HG02884 (cell line): ENCODE data around the gene ZNF286A.
"Not testable (repeated sequence)": the region's sequence is repeated elsewhere in the genome, so short reads cannot be mapped to it uniquely, and the experiment has no call there.

Source experiments
- ATAC-seq: cut with Tn5 transposase; IDR thresholded peaks from one replicate; pipeline ENCODE4 v1.9.1; 2021; ENCODE audit warnings: mild to moderate bottlenecking, moderate library complexity; ENCODE audit not compliant: unreplicated experiment

ZNF286A gene

DNA sequence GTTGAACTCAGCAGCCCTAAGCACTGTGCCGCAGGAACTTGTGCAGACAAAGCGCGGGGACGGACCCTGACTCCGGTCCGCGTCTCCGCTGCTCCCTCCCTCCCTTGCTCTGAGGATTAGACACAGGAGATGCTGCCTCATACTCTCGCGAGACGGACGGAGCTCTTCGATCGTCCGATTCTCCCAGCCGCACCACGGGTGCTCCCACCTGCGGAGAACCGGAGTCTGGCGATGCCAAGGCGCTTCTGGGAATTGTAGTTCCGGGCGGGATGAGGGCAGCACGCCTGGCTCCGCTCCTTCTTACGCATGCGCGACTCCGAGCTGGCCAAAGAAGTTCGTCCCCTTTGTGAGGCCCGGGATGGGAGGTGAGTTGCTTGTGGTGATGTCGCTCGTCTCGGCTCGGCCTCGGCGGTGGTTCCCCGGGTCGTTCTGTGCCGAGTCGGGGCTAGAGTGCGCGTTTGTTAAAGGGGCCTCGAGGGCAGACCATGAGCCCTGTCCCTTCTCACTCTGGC is at the start of gene ZNF286A:
Gene ZNF286A, plus strand, starts transcription at position 340 of the 512 bp plus-strand sequence. CDS start 578 bp downstream, outside the sequence.
- peak; percentile 96 for ATAC-seq

DNA sequence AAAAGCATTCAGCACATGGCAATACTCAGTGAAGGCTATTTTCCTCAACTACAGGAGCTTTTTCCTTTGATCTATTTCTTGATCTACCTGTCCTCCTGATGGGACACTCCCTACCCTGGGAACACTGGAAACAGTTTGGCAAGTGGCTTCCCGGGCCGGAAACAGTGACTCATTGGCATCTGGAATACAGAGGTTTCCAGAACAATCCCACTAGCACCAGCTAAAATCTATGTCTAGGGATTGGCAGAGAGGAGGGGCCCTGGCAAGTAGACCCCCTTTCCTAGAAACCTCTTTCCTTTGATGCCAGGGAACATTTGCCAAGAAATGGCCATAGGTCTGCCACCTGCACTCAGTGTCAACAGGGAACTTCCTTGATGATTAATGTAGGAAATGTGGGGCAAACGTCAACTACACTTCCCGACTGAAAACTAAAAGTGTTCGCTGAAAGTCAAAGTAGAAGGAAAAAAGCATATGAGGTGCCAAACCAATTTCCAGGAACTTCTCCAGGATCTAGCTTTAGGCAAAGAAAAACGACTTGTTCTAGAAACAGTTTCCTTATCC is 49.6 kb upstream of the ZNF286A start:
- no peak for ATAC-seq

DNA sequence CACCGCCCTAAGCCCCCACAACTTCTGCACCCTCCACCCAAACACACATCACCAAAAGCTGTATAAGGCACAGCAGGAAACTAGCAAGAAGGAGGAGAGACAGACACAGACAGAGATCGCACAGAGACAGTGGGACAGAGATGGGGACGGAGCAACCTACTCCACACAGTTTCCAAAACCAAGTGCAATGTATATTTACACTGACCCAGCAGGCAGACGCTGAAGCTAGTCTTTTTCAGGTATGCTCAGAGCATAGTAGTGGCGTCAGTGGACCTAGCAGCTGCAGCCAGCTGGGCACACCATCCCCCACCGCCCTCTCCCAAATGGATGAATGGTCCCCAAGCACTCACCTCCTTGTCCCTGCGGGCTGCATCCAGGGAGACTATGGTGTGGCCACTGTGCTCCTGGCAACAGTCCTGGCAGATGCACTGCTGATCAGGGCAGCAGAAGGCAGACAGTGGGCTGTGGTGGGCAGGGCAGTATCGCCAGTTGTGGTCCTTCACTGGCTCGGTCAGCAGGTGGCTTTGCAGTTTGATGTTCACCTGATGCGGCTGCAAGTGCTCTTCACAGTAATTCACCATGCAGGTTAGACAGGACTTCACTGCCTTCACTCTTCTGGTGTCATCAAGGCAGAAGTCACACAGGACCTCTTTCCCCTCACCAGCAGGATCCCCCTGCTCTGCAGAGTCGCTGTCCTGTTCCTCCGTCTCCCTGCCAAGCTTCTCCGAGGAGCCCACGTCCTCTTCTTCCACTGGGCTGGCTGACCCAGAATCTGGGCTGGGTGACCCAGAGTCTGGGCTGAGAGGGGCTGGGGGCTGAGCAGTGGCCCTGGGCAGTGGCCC is 48.6 kb upstream of the ZNF286A start:
- ATAC-seq = no peak

GRCh38 chr17:15651583-15652110 is 47.9 kb upstream of the ZNF286A start:
- peak; percentile 87 for ATAC-seq

GRCh38 chr17:15652960-15653359 is 46.6 kb upstream of the ZNF286A start:
- ATAC-seq = no peak

GRCh38 chr17:15654401-15654800 is 45.2 kb upstream of the ZNF286A start:
- ATAC-seq = not testable (repeated sequence)

DNA sequence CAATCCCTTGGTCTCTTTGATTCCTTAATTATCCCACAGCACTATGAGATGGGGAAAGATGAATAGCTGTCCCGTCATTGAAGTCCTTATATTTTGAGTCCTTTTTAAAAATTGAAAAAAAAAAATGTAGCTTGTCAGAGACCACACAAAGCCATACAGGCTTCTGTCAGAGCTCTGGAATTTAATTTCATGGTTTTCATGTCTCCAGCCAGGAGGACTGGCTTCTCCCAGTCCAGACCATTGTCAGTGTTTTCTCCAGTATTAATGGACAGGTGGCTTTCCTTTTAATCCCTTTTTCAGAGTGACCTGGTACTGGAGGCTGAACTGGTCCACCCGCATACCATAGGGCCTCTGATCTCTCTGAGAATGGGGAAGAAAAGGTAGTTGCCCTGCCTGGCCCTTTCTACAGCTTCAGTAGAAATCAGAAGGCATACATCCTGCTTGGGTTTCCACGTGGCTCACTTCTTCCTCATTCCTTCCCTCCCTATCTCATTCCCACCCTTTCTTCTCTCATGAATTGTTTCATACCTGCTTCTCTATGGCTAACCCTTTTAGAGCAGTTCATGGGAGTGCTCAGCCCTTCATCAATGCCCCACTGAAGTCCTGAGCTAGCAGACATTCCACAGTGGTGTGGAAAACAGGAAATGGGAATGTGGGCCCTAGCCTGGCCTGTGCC is 44.5 kb upstream of the ZNF286A start:
- ATAC-seq = no peak

DNA sequence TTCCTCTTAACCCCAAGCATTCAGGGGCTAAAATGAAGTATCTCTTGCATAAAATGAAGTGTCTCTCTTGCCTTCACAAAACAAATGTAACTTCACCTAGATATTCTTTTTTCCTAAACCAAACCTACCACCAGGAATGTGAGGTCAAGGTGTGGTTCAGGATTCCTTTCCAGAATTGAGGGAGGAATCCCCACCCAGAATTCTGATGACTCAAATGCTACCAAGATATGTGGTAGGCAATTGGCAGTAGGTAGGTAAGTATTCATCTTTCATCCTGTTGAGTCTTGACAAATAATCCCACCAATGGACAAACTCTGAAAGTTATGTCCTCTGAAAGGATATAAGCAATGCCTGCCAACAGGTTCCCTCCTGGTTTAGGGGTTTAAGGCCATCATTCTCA is 41.7 kb upstream of the ZNF286A start:
- ATAC-seq = no peak

DNA sequence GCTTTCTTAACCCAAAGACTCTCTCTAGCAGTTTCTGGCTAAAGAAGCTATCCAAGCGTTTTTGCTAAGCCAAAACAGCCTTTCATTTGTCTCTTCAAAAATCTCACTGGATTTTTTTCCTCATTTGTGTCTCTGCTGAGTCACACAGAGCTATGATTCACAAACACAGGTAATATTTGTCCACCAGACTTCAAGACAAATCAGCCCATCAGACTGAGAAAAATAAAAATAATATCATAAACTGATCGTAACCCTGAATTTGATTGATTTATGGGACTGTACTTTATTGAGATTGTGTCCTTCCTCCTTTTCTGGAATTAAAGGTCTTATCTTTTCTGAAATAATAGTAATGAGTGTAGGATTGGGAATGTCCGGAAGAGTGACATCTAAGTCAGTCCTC is 41.3 kb upstream of the ZNF286A start:
- no peak for ATAC-seq

DNA sequence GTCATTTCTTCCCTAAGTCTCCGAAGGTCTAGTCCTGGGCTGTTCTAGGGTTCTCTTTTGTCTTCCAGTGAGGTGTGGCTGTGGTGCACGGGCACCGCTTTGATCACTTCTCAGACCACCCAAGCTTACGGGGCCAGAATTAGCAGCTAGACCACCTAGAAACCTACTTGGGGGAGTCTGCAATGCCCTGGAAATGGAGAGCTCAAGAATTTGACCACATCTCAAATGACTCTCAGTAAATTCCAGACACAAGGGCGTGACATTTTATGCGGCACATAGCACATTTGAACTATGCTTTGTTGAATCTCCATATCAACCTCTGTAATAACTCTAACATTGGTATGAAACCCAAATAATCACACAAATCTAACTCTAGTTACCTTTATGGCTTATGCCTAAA is 40.3 kb upstream of the ZNF286A start:
- no peak for ATAC-seq

- ATAC-seq = no peak
These were observed 39.9 kb upstream of the ZNF286A start for GRCh38 chr17:15659663-15660062.

DNA sequence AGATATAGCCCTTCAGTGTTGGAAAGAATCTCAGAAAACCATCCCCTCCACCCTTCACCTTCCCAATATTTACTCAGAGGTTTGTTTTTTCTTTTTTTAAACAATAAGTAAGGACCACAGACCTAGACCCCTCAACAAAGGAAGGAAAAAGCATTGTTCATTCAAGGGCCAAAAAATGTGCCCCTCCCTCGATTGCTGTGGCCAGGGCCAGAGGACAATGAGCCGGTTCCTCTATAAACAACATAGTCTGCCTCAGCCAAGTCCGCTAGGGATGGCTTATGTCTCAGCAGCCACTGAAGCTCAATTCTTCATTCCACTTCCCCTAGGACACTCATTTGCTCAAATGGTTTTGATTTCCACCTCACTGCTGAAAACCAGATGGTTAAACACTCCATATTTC is 39.5 kb upstream of the ZNF286A start:
- ATAC-seq = no peak

GRCh38 chr17:15662681-15663080 is 36.9 kb upstream of the ZNF286A start:
- no peak for ATAC-seq

GRCh38 chr17:15663176-15663575 is 36.4 kb upstream of the ZNF286A start:
- ATAC-seq = no peak

GRCh38 chr17:15663691-15664090 is 35.9 kb upstream of the ZNF286A start:
- no peak for ATAC-seq

GRCh38 chr17:15669526-15669925 is 30.0 kb upstream of the ZNF286A start:
- ATAC-seq = not testable (repeated sequence)

DNA sequence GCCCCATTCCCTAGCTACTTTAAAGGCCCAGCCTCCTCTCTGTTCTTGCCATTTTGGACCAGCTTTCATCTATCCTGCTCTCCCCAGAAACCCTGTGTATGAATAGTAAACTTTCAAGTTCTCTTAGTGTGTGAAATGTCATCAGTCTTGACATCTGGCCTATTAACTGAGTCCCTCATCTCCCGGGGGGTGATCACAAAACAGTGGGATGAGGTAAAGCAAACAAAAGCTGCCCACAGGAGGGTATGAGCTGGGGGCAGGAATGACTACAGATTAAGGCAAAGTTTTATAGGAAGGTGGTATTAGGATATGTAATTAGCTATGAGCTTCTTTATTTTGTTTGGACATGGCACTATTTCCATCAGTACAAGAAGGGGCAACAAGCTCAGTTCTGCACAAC is 24.9 kb upstream of the ZNF286A start:
- ATAC-seq = not testable (repeated sequence)

DNA sequence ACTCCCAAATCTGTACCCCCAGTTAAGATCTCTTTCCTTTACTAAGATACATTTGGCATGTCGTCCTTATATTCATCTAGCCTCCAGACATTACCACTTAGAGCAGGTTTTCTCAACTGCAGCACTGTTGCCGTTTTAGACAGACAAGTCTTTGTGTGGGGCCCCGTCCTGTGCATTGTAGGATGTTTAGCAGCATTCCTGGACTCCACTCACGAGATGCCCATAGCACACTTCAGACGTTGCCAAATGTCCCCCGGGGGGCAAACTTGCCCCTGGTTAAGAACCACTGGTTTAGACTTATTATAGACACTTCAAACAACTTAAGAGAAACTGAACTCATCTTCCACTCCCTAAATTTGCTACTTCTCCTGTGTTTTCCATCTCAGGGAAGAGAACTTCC is 23.6 kb upstream of the ZNF286A start:
- ATAC-seq = not testable (repeated sequence)

DNA sequence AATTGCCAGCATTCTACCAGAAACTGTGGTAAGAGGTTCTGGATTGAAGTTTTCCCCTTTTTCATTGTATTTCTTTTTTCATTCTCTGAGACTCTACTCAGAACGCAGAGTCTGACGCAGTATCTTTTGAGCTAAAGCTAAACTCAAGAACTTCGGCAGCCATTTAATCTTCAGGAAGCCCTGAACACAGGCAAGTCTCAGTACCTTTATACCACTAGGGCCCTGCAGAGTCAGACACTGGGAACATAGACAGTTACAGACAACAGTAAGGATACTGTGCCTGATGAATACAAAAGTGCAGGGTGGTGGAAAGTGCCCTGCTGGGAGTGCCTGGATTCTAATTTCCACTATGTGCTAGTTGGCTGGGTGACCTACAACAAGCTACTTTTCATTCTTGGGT is 16.4 kb upstream of the ZNF286A start:
- ATAC-seq = not testable (repeated sequence)

DNA sequence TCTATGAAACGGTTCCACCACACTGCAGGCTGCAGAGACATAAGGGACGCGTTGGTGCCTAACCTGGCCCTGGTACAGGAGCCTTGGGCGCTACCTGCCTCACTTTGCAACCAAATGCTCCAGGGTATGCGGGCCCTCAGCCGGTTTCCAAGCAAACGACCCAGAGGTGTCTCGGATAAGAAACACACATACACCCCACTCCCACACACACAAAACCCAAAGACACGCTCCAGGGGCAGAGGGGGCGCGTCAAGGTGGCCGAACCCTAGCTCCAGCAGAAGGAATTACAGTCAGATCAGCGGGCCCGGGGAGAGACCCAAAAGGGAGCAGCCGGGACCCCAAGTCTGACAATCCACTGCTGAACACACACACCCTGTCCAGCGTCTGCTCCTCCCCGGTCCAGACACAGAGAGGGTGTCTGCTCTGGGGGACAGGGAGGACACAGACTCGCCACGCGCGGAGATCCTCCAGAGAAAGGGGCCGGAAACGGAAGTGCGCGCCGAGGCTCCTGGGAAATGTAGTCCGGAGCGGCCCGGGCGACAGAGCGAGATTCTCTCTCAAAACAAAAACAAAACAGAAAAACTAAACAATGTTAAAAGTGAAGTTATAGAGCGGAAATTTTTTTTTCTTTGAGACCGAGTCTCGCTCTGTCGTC is 15.6 kb upstream of the ZNF286A start, which contains the start of gene TRIM16:
Gene TRIM16, minus strand, starts transcription at position 488 of the 655 bp plus-strand sequence. CDS start 32,702 bp downstream, outside the sequence.
- peak; percentile 86 for ATAC-seq

GRCh38 chr17:15687494-15687893 is 12.1 kb upstream of the ZNF286A start:
- ATAC-seq = not testable (repeated sequence)
